ENCODE results near the gene FBXO47.
"Not testable (repeated sequence)": the region's sequence is repeated elsewhere in the genome, so short reads cannot be mapped to it uniquely, and the experiment has no call there.

Gene FBXO47

GRCh38 chr17:38980490-38981217 lies 13.5 kb upstream of the FBXO47 start:
- DNase-seq = no peak

- no peak for DNase-seq
These were observed 11.0 kb upstream of the FBXO47 start for GRCh38 chr17:38978180-38978579.

GRCh38 chr17:38976187-38976551 lies 9.0 kb upstream of the FBXO47 start:
- DNase-seq = not testable (repeated sequence)

GRCh38 chr17:38970804-38971203 lies 3.6 kb upstream of the FBXO47 start:
- DNase-seq = no peak

GRCh38 chr17:38970128-38970527 lies 2.9 kb upstream of the FBXO47 start:
- no peak for DNase-seq

- DNase-seq = no peak
These were observed 2.1 kb upstream of the FBXO47 start for GRCh38 chr17:38969281-38969680.

- no peak for DNase-seq
These were observed 5.8 kb downstream of the FBXO47 start for GRCh38 chr17:38961413-38961812.

GRCh38 chr17:38960402-38960801 lies 6.8 kb downstream of the FBXO47 start:
- no peak for DNase-seq

- DNase-seq = no peak
These were observed 7.7 kb downstream of the FBXO47 start for GRCh38 chr17:38959508-38959907.

GRCh38 chr17:38958756-38959155 lies 8.4 kb downstream of the FBXO47 start:
- no peak for DNase-seq

GRCh38 chr17:38958326-38958725 lies 8.9 kb downstream of the FBXO47 start:
- DNase-seq = no peak

GRCh38 chr17:38953800-38954199 lies 13.4 kb downstream of the FBXO47 start:
- not testable (repeated sequence) for DNase-seq

GRCh38 chr17:38947189-38947588 lies 20.0 kb downstream of the FBXO47 start:
- DNase-seq = no peak

- no peak for DNase-seq
These were observed 23.6 kb downstream of the FBXO47 start for GRCh38 chr17:38943607-38944006.

GRCh38 chr17:38942696-38943334 lies 24.4 kb downstream of the FBXO47 start:
- no peak for DNase-seq

GRCh38 chr17:38940404-38940803 lies 26.8 kb downstream of the FBXO47 start:
- no peak for DNase-seq

GRCh38 chr17:38939987-38940386 lies 27.2 kb downstream of the FBXO47 start:
- no peak for DNase-seq

GRCh38 chr17:38933962-38934361 lies 33.2 kb downstream of the FBXO47 start:
- not testable (repeated sequence) for DNase-seq

- DNase-seq = not testable (repeated sequence)
These were observed 36.4 kb downstream of the FBXO47 start for GRCh38 chr17:38930782-38931181.

GRCh38 chr17:38926293-38927070 lies 40.7 kb downstream of the FBXO47 start:
- DNase-seq = no peak

- no peak for DNase-seq
These were observed 41.8 kb downstream of the FBXO47 start, which contains the start of gene LASP1NB for GRCh38 chr17:38925263-38925995. Gene LASP1NB (plus strand): TSS chr17:38925614.

- DNase-seq = peak; percentile 85
These were observed 44.5 kb downstream of the FBXO47 start for GRCh38 chr17:38922538-38923297.

Measured in COR-L47 (cell line).